Gastrocnemius medialis (tissue), 4 donors: ENCODE results near the gene TFAP2A. TPM values are rescaled to one million over a fixed set of nuclear protein-coding genes. Genes with fewer than 3 reads are reported as not detected.

ENCODE experiments used
- ATAC-seq, 2 donors: fragments of 150-250 bp; one replicate each; pipeline ENCODE4 v1.9.1; 2016
- DNase-seq, 2 donors: peaks; one replicate each; pipeline ENCODE4 v3.0.0-alpha.2; 2019
- H3K27ac ChIP-seq, 4 donors: fragments of 200-600 bp; sonication (generic); 1 replicate in 1 of 4; 2 replicates in 3 of 4; pipeline ENCODE4 v1.5.1; 2016 to 2018; ENCODE audit warnings: mild to moderate bottlenecking in 2 of 4, moderate library complexity in 1 of 4
- H3K27me3 ChIP-seq, 3 donors: fragments of 200-600 bp; sonication (generic) in 2 of 3; 1 replicate in 1 of 3; 2 replicates in 2 of 3; pipeline versions ENCODE4 v1.5.1 to v1.6.0; 2016 to 2019; ENCODE audit warnings: mild to moderate bottlenecking in 1 of 3, moderate library complexity in 1 of 3
- H3K36me3 ChIP-seq, 2 donors: fragments of 200-600 bp; sonication (generic) in 1 of 2; one replicate each; pipeline ENCODE4 v1.5.1; 2017 to 2018
- H3K4me1 ChIP-seq, 2 donors: fragments of 200-600 bp; sonication (generic) in 1 of 2; one replicate each; pipeline ENCODE4 v1.5.1; 2016 to 2017; ENCODE audit warnings: mild to moderate bottlenecking in 2 of 2
- H3K4me3 ChIP-seq, 4 donors: fragments of 200-600 bp; sonication (generic) in 3 of 4; 1 replicate in 1 of 4; 2 replicates in 3 of 4; pipeline ENCODE4 v1.5.1; 2016 to 2019; ENCODE audit warnings: mild to moderate bottlenecking in 2 of 4
- H3K9me3 ChIP-seq, 3 donors: fragments of 200-600 bp; sonication (generic) in 2 of 3; 1 replicate in 1 of 3; 2 replicates in 2 of 3; pipeline ENCODE4 v1.5.1; 2016 to 2019
- CTCF ChIP-seq, 5 experiments: fragments of 450-650 bp in 3 of 5; fragments of 200-600 bp in 2 of 5; sonication (generic) in 2 of 5; IDR thresholded peaks in 4 of 5; conservative IDR thresholded peaks in 1 of 5; 1 replicate in 4 of 5; 2 replicates in 1 of 5; pipeline ENCODE4 v1.5.1; 2016 to 2019; ENCODE audit warnings: antibody characterized with exemption in 5 of 5, mild to moderate bottlenecking in 3 of 5, moderate library complexity in 3 of 5
- POLR2A ChIP-seq, 2 donors: fragments of 450-650 bp; IDR thresholded peaks; one replicate each; pipeline ENCODE4 v1.6.1; 2017; ENCODE audit warnings: antibody characterized with exemption in 2 of 2, mild to moderate bottlenecking in 2 of 2, moderate library complexity in 2 of 2
- in situ Hi-C, 4 donors: fragments of 200-750 bp; cut with MboI; loops; one replicate each; pipeline versions ENCODE4 v1.15.0 to v1.8.0; 2017; ENCODE audit warnings: low sequenced_read_pairs in 4 of 4
- intact Hi-C: fragments of 100-400 bp; cut with DNase I; formaldehyde crosslinking; loops from one replicate; pipeline ENCODE4 v1.15.1; 2023; ENCODE audit warnings: low total_unique reads
- microRNA-seq, 2 donors: library from miRNA; unstranded; fragments of <30 nt; microRNA quantifications; one replicate each; pipeline ENCODE4, GENCODE V29; 2016; ENCODE audit warnings: borderline replicate concordance in 2 of 2
- total RNA-seq, 4 donors: library from RNA; depleted of rRNA; stranded (reverse); fragments of >200 nt; gene quantifications; one replicate each; pipeline versions ENCODE4 v1.1.0 to v1.2.3, GENCODE V29; 2016

Gene TFAP2A
- total RNA-seq, 4 donors from 2014 or later: not detected

GRCh38 chr6:10351791-10352190 is 63.1 kb downstream of the TFAP2A start:
- no peak for ATAC-seq
- Histone ChIP-seq H3K27ac (no peak overlapping the region), H3K9me3 (no peaks in the 10 kb centered on the region), H3K4me3 (no peak overlapping the region), H3K27me3 (no peaks in the 10 kb centered on the region), H3K36me3 (no peaks in the 10 kb centered on the region), H3K4me1 (no peaks in the 10 kb centered on the region)
- in situ Hi-C loops: no loop called here
- intact Hi-C loops: no loop called here
- no peak for DNase-seq
- TF ChIP-seq POLR2A (IDR thresholded peaks at IDR 0.05) (no peak), CTCF (IDR thresholded peaks at IDR 0.05 in 4 of 5, conservative IDR thresholded peaks at IDR 0.05 in 1 of 5) (no peak)

- in situ Hi-C loops (no loop called here), intact Hi-C loops (no loop called here)
- ATAC-seq: no peak
- Histone ChIP-seq H3K27ac (no peak overlapping the region), H3K4me1 (no peaks in the 10 kb centered on the region), H3K27me3 (no peaks in the 10 kb centered on the region), H3K4me3 (no peak overlapping the region), H3K9me3 (no peaks in the 10 kb centered on the region), H3K36me3 (no peaks in the 10 kb centered on the region)
- DNase-seq: no peak
- TF ChIP-seq POLR2A (IDR thresholded peaks at IDR 0.05): no peak
- TF ChIP-seq CTCF (IDR thresholded peaks at IDR 0.05 in 4 of 5, conservative IDR thresholded peaks at IDR 0.05 in 1 of 5): no peak
These were observed 64.2 kb downstream of the TFAP2A start for GRCh38 chr6:10350720-10351119.

GRCh38 chr6:10347561-10348327 is 67.1 kb downstream of the TFAP2A start:
- intact Hi-C loops: no loop called here

More at GRCh38 chr6:10347561-10348327, 67.1 kb downstream of the TFAP2A start:
- no peak overlapping the region for H3K4me3 ChIP-seq
- H3K4me1 ChIP-seq: no peaks in the 10 kb centered on the region
- ATAC-seq: no peak
- no peak for TF ChIP-seq CTCF (IDR thresholded peaks at IDR 0.05 in 4 of 5, conservative IDR thresholded peaks at IDR 0.05 in 1 of 5)
- TF ChIP-seq POLR2A (IDR thresholded peaks at IDR 0.05): no peak
- in situ Hi-C loops: no loop called here
- no peak overlapping the region for H3K27ac ChIP-seq
- H3K27me3 ChIP-seq: no peaks in the 10 kb centered on the region
- H3K9me3 ChIP-seq: no peaks in the 10 kb centered on the region
- DNase-seq: no peak
- no peaks in the 10 kb centered on the region for H3K36me3 ChIP-seq

Small RNA genes within 50 kb of the gene (microRNA-seq; reads per million reads assigned to microRNA genes)
- gene MIR5689: 0 reads per million in 2 donors

Other genes with a start within 250 kb of the TFAP2A start
- gene GCNT2, start 106.3 kb upstream of the TFAP2A start, total RNA-seq: 1 to 10 TPM in 2 of 4 donors, under 1 TPM in 2; 0.27 to 1.9 (median 0.81) TPM